AG20443 (cell line): Measurements from ENCODE around the gene TTC28.
"Not testable (repeated sequence)": the region's sequence is repeated elsewhere in the genome, so short reads cannot be mapped to it uniquely, and the experiment has no call there.

Experiments used
- DNase-seq: peaks from one replicate; pipeline ENCODE4 v3.0.0; 2012; ENCODE audit warnings: low spot score, mixed read lengths

Gene TTC28

DNA sequence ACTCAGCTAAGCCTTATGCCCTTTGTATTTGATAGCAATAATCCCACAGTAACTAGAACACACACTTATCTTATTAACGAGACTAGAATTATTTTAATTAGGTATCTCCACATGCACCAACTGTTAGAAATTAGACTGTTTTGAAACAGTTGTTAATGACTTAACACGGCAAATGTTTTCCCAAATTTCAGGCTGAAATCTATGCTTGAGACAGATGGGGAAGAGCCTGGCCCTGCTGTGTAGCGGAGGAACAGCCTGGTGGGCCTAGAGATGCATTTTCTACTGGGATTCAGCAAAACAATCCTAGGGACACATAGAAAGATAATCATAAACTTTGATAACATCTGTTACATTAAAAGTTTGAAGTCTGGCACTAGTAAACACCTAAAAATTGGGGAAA is 273.4 kb downstream of the TTC28 start:
- DNase-seq = no peak

DNA sequence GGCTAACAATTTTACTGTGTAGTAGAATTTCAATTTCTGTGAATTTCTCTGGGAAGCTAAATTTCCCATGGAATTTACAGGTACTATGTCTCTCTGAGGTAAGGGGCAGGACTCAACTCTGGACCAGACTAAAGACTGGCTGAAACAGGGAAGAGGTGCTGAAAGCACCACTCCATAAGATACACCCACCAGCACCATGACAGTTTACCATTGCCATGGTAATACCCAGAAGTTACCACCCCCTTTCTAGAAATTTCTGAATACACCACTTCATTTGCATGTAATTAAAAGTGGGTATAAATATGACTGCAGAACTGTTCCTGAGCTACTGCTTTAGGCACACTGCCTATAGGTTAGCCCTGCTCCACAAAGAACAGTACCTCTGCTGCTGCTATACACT is 274.1 kb downstream of the TTC28 start:
- no peak for DNase-seq

DNA sequence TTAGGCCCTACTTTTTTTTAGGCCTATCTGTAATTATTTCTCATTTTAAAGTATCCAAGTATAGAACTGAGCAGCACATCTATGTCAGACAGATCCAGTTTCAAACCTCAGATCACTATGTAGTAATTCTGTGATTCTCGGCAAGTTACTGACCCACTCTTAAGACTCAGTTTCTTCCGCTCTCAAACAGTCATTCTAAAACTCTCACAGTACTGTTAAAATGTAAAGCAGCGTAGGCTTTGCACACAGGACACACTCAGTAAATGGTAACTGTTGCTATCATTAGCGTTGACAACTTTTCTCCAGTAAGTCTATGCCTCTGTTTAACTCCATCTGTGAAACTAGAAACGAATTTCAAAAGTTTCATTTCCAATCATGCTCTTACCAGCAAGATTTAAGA is 277.1 kb downstream of the TTC28 start:
- no peak for DNase-seq

DNA sequence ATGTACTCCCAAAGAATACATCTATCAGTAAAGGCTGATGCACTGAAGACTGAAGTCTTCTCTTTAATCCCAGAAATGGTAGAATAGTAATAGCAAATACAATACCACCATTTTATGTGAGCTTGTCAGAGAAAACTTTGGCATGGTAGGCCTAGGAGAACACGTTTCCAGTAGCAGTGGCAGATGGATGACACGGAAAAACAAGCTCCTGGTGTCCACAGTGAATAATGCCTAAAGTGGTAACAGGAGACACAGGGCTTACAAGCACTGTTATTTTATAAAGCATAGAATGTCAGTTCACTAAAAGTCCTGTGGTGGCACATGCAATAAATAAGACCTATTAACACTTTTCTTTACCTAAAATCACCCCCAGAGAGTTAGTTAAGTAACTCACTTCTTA is 277.6 kb downstream of the TTC28 start:
- no peak for DNase-seq

DNA sequence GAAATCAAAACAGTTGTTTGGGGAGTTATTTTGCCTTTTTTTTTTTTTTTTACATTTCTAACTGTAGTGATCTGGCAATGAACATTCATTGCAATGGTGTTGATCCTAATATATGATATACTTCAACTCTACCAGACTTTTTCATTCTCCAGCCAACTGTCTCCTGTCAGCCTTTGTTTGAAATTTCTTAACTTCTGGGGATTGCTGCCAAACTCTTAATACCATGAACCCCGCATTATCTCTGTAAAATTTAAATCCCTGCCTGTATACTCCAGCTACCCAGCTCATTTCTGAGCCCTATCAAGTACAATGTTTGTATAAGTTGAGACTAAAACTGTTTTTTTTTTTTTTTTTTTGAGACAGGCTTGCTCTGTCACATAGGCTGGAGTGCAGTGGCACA is 280.7 kb downstream of the TTC28 start:
- DNase-seq = no peak

DNA sequence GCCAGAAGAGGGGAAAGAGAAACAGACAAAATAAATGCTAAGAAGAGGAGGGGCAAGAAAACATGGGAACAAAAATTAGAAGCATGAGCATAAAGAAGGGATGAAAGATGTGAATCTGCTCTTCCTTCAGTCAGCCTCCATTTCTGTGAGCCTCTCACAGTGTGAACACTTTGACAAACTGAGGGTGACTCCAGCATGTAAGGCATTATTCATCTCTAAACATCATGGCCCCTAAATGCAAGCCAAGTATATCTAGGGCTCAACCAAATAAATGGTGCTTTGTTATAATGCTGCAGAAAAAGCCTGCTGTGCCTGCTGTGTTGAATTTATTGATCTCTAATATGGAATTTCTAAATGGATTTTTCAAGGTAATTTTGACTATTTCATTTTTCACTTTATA is 281.3 kb downstream of the TTC28 start:
- no peak for DNase-seq

DNA sequence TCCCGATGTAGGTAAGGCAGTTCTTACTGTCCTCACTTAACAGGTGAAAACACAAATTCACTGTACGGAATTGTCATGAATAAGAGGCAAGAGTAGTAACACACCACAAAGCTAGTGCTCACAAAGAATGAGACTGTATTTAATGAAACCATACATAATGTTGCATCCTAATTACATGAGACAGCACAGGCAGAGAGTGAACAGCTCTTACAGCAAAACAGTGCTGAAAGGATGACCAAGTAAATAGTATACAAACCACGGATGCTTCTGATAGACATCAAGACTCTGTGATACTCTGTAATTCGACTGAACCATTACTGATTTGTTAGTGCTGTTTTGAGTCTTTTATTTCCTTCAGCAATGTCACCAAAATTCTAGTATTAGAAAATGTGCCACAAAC is 282.3 kb downstream of the TTC28 start:
- no peak for DNase-seq

DNA sequence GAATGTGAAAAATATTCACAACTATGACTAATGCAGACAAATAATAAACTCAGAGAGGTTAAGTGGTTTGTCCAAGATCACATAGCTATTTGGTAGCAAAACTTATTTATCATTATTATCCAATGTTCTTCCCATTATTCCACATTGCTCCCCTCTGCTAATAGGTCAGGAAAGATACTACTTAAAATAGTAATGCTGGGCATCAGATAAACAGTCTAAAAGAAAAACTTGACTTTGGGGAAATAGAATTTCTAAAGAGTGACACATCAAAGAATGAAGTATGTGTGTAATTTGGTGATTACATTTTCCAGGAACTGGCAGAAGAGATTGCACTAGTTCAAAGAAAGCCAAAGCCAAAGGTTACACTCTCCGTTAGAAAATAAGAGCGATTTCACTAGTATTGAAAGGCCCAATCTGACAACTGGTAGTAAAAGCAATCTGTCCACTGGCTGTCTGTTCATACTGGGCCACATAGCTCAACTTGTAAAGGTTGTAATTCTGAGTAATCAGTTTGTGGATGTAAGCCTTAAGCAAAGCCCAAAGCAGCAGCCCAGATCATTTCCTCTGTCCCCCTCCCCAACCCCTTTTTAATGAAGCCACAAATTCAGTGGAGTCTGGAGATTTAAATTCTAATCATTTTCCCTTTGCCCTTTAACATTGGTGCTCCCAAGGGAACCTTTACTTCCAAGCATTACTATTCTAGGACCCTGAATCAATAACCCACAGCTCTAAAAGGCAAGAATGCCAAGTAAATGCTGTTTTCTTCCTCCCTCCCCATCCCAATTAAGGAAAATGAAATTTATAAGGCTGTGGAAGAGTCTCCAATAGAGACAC is 283.5 kb downstream of the TTC28 start:
- DNase-seq = peak; percentile 33

DNA sequence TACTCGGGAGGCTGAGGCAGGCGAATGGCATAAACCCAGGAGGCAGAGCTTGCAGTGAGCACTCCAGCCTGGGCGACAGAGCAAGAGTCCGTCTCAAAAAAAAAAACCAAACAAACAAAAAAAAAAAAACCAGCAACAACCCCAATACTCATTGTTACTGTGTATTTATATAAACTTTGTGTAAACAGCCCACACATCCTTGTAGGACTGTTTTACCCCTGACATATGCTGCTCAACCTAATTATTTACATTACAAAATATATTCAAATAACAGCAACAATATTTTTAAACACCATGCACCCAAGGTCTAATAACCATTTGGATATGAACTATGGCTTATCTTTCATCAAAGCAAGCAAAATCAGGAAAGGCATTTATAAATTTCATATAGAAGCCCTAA is 284.1 kb downstream of the TTC28 start:
- DNase-seq = no peak

DNA sequence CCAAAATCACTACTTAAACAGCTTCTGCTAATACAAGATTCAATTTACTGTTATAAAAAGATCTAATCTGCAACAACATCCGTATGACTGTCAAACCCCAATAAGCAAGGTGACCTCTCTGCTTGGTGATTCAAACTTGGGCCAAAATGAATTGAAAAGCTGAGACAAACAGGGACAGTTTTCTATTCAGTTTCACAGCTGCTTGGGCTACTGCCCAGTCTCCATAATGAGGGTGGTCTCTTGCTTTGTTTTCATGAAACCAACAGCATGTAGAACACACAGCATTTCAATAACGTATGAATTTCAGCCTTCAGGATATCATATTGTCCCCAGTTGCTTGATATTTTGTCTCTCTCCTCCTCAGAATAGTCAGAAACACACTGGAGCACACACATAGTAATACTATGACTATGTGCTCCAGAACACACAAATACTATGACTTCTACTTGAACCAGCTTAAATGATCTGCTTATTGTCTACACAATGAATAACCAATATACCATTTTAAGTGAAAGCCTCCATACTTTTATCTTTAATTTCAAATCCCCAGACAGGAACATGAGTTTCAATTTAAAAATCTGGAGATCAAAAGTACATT is 285.0 kb downstream of the TTC28 start:
- DNase-seq = no peak

DNA sequence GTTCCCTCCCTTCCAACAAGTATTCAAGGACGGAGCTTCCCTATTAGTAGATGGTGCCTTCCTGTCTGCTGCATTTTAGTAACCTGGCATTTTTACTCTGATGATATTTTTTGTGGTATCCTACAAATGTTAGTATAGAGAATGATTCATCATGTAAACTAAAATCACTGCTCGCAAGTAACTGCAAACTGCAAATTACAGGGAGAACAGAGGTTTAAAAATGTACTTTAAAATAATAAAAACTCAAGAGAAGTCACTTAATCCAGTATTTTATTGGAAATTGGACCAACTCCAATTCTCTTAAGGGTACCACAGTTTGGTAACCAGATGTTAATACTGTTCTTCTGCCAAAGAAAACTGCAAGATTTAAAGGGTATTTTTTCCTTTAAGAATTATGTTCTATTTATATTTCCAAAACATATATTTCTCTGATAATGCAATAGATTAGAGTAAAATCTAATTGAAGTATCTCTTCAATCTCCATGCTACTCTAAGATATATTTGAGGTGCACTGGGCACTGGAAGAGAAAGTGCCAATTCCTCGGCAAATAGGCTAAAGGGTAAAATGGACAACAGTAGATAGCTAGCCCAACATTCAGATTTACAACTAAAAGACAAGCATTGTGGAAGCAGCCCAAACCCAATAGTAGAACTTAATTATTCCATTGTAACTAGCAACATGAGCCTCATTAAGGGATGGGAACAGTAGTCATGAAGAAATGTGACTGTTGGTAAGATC is 298.0 kb downstream of the TTC28 start:
- no peak for DNase-seq

DNA sequence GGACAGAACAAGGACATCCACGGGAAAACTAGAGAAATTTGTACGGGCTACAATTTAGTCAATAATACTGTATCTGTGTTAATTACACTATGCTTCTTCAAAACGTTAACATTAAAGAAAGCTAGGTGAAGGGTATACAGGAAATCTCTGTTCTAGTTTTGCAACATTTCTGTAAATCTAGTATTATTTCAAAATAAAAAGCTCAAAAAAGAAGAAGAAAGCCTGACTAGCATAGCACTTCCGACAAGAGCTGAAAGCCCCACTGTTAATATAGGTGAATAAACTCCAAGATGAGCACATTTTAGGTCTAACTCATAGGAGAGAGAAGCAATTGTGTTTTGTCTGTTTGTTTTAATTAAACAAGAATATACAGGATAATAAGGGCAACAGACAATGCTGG is 299.7 kb downstream of the TTC28 start:
- DNase-seq = no peak

DNA sequence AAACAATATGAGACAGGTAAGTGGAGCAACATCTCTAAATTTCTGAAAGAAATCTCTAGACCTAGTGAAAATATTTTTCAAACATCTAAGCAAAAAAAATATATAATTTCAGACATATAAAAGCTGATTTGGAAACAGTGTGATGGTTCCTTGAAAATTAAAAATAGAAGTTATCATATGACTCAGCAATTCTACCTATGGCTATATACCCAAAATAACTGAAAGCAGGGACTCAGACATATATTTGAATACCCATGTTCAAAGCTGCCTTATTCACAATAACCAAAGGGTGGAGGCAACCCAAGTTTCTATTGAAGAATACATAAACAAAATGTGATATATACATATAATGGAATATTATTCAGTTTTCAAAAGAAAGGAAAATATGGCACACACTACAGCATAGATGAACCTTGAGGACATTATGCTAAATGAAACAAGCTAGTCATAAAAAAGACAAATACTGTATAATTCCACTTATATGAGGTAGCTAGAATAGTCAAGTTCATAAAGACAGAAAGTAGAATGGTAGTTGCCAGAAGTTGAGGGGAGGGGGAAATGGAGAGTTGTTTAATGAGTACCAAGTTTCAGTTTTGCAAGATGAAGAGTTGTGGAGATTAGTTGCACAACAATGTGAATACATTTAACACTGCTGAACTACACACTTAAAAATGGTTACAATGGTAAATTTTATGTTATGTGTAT is 300.4 kb downstream of the TTC28 start:
- no peak for DNase-seq

DNA sequence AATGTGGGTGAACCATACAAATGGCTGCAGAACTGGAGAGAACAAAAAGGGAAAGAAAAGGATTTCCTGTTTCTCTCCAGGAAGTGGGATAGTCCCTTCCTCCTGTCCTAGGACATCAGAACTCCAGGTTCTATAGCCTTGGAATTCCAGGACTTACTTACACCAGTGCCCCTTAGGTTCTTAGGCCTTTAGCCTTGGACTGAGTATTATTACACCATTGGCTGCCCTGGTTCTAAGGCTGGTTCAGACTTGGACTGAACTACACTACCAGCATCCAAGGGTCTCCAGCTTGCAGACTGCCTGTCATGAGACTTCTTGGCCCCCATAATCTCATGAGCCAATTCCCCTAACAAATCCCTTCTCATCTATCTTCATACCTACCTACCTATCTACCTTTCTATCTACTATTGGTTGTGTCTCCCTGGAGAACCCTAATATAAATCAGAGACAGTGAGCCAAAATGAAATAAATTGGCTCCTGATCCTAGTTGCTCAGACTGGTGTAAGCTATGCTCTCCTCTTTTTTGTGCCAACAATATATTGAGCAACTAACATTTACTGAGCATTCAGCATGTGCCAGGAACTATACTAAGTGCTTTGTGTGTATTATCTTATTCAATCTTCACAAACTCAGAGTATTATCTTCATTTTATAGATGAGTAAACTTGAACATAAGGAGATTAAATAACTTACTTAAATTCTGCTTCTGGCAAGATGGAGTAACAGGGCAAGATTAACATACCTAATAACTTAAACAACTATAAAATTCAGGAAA is 303.7 kb downstream of the TTC28 start:
- DNase-seq = peak; percentile 29

DNA sequence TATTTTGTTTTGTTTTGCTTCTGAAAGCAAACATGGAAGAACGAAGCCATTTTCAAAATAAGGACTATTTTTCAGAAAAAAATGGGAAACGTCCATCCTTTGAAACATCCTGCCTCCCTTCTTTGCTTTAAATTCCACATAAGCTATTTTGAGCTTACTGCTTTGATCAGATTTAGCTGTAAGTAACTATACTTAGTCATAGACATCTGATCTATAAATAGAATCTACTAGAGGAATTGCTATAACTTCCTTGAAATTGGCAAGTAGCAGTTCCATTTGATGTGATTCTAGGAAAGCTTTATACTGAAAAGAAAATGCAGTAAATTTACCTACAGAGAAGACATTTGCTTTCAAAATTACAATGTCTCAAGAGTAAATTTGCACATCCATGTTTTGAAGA is 305.8 kb downstream of the TTC28 start:
- DNase-seq = no peak

DNA sequence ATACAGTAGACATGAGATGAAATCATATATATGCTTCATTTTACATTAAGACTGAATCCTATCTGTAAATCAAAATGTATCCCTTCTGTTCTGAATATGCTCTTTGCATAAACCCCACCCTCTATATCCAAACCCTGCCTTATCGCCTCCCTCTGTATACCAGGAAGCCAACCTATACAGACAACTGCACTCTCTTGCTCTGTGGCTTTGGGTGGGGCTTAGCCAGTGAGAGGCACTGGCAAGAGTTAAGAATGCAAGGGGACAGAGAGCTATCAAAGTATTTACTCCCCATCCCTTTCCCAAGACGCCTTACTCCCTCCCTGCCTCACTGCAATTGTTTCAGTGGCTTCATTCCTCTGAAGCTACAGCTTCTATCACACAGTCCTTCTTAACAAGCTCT is 309.8 kb downstream of the TTC28 start:
- no peak for DNase-seq

DNA sequence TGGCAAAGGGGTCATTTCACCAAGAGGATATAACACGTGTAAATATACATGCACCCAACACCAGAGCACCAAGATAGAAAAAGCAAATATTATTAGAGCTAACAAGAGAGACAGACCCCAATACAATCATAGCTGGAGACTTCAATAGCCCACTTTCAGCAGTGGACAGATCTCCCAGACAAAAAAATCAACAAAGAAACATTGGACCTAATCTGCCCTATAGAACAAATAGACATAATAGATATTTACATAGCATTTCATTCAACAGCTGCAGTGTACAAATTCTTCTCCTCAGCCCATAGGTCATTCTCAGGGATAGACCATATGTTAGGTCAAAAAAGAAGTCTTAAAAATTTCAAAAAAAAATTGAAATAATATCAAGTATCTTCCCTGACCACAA is 312.8 kb downstream of the TTC28 start:
- no peak for DNase-seq

DNA sequence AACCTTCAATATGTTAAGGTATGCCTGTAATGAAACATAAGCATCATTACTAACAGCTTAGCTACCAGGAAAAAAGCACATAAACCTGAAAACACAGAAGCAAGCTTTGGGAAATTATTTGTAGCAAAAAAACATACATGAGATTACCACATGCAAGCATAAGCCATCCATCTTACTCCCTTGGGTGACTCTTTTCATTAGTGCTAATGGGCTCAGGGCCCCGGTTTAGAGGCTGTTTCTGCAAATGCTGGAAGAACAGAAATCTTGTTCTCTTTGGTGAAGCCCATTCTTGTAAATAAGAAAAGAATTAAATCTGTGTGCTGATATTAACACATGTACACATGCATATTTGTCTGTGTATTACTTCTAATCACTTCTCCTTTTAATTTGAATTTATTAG is 314.3 kb downstream of the TTC28 start:
- no peak for DNase-seq

DNA sequence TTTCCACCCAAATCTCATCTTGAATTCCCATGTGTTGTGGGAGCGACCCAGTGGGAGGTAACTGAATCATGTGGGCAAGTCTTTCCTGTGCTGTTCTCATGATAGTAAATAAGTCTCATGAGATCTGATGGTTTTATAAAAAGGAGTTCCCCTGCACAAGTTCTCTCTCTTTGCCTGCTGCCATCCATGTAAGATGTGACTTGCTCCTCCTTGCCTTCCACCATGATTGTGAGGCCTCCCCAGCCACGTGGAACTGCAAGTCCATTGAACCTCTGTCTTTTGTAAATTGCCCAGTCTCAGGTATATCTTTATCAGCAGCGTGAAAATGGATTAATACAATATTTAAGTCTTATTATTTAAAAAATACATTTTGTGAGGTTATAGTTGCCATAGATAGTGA is 315.5 kb downstream of the TTC28 start:
- not testable (repeated sequence) for DNase-seq

DNA sequence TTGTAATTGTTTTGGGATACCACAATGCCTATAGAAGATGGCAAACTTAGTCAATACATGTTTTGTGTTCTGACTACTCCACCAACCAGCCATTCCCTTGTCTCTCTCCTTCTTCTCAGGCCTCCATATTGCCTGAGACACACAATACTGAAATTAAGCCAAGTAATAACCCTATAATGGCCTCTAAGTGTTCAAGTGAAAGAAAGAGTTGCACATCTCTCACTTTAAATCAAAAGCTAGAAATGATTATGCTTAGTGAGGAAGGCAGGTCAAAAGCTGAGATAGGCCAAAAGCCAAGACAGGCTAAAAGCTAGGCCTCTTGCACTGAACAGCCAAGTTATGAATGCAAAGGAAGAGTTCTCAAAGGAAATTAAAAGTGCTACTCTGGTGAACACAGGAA is 318.7 kb downstream of the TTC28 start:
- DNase-seq = no peak

DNA sequence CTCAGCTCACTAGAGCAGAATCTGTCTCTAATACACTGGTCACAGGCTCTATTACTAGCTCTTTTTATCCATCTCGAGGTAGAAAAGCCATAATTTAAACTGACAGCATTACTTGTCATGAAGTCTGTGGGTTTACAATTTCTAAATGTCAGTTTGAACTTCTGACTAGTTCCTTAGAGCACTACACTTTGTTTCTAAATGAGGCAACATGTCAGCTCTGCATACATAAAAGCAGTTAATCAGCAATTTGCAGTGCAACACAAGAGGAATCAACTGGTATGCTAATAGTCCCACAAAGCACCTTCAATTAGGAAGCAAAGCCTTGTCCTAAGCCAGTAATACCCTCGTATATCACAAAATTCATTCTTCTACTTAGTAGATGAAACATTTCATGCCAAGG is 321.3 kb downstream of the TTC28 start:
- DNase-seq = no peak

DNA sequence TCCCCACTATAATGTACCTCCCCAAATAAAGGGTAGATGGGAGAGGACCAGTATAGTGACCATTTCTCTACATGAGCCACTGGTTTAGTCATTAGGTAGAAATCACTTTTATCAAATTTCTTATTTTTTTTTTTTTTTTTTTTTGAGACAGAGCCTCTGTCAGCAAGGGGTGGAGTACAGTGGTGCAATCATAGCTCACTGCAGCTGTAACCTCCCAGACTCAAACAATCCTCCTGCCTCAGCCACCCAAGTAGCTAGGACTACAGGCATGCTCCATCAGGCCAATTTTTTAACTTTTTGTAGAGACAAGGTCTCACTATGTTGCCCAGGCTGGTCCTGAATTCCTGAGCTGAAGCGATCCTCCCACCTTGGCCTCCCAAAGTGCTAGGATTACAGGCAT is 322.4 kb downstream of the TTC28 start:
- DNase-seq = no peak
